ENCODE data around the gene ATP13A2.
A peak's percentile ranks its signal among the peaks of the same experiment; 100 is the strongest.

ATP13A2 gene

DNA sequence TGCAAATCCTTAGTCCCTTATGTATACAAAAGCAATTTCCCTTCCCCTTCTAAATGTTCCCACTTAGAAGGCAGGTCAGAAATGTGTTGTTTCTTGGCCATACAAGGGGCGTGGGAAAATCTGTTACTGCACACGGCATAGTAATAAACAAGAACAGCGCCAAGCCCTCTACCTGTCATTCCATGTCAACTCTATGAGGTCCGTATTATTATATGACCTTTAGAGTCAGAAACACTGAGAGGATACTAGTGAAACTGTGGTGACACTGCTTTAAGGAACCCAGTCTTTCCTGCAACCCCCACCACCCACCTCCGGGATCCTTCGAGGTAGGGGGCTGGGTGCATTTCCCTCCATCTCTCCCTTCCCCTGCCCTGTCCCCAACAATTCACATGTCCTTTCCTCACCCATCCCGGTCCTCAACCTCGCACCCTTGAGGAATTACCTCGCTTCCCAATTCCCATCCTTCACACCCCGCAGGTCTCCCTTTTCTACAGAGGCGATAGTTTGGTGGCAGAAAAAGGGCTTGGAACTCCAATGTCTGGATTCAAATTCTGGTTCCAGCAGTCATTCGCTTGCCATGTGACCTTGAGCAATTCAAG lies 41.5 kb upstream of the ATP13A2 start:
- Histone ChIP-seq H4K91ac (ENCODE audit: low read length) (peak overlapping the region; percentile 28), H3K4ac (ENCODE audit: low read depth in 1 of 2, low read length in 2 of 2) (peak overlapping the region in 1 of 2 experiments; percentile 93), H3K9ac (ENCODE audit: low read length) (peak overlapping the region; percentile 99), H3K27ac (ENCODE audit: low read length, poor library complexity, severe bottlenecking) (peak overlapping the region; percentile 57), H3K9me3 (ENCODE audit: control insufficient read depth, low read length) (no peaks in the 10 kb centered on the region), H2BK12ac (ENCODE audit: low read length in 2 of 2) (no peak overlapping the region), H2BK15ac (ENCODE audit: low read depth, poor library complexity, severe bottlenecking) (peak overlapping the region; percentile 77), H2BK5ac (ENCODE audit: low read depth, low read length, poor library complexity, severe bottlenecking) (peak overlapping the region; percentile 36), H3K18ac (ENCODE audit: low read depth in 1 of 2, low read length in 2 of 2) (peak overlapping the region; percentile 66 to 96), H2AFZ (ENCODE audit: low read depth, low read length) (no peak overlapping the region), H2AK5ac (ENCODE audit: low read length, severe bottlenecking) (peak overlapping the region; percentile 88), H4K8ac (ENCODE audit: low read length) (peak overlapping the region; percentile 47), H2BK120ac (ENCODE audit: low read depth, low read length) (no peak overlapping the region), H3K36me3 (ENCODE audit: control insufficient read depth in 1 of 2, insufficient read depth in 2 of 2, low read depth in 1 of 2, low read length in 2 of 2) (peaks cover 10 to 26% of the 10 kb centered on the region in 2 experiments), H3K27me3 (ENCODE audit: control insufficient read depth in 1 of 2, insufficient read depth in 1 of 2, low read length in 2 of 2) (peaks cover 0 to 14% of the 10 kb centered on the region in 2 experiments), H3K79me1 (replicated peaks; ENCODE audit: low read length, poor library complexity, severe bottlenecking) (no peaks in the 10 kb centered on the region), H3K23ac (ENCODE audit: low read length in 2 of 2) (peak overlapping the region in 1 of 2 experiments; percentile 93), H3K4me2 (ENCODE audit: low read length, poor library complexity, severe bottlenecking) (peak overlapping the region; percentile 99), H3K4me1 (ENCODE audit: control insufficient read depth, insufficient read depth, low read depth, low read length) (peaks cover 1% of the 10 kb centered on the region), H3K4me3 (ENCODE audit: insufficient read depth in 1 of 2, low read depth in 1 of 2, low read length in 2 of 2) (peak overlapping the region; percentile 91 to 99), H3K14ac (ENCODE audit: low read length in 2 of 2) (peak overlapping the region in 1 of 2 experiments; percentile 98)
- WGBS: 0% methylated on average over 8 of the region's 12 CpGs
- DNase-seq: no peak

DNA sequence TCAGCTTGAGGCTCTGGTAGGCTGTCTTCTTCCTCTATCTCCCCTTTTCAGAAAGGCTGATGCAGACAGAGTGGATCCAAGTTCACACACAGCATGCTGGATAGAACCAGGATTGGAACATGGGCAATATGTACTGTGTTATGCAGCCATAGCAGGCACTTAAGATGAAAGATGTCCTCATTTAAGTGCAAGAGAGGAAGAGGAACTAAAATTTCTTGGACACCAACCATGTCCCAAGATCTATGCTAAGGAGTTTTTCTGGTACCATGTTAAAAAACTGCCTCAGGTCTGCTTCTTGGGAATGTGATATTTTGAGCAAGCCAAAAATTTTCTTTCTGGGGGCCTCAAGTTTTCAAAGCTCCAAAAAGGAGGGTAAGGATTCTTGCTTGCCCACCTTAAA lies 40.9 kb upstream of the ATP13A2 start:
- Histone ChIP-seq H3K14ac (ENCODE audit: low read length in 2 of 2) (no peak overlapping the region), H4K8ac (ENCODE audit: low read length) (no peak overlapping the region), H3K27ac (ENCODE audit: low read length, poor library complexity, severe bottlenecking) (no peak overlapping the region), H3K9me3 (ENCODE audit: control insufficient read depth, low read length) (no peaks in the 10 kb centered on the region), H2BK5ac (ENCODE audit: low read depth, low read length, poor library complexity, severe bottlenecking) (no peak overlapping the region), H3K36me3 (ENCODE audit: control insufficient read depth in 1 of 2, insufficient read depth in 2 of 2, low read depth in 1 of 2, low read length in 2 of 2) (peaks cover 10 to 30% of the 10 kb centered on the region in 2 experiments), H2BK120ac (ENCODE audit: low read depth, low read length) (no peak overlapping the region), H2BK15ac (ENCODE audit: low read depth, poor library complexity, severe bottlenecking) (no peak overlapping the region), H3K4me2 (ENCODE audit: low read length, poor library complexity, severe bottlenecking) (peak overlapping the region; percentile 99), H3K18ac (ENCODE audit: low read depth in 1 of 2, low read length in 2 of 2) (no peak overlapping the region), H3K4me1 (ENCODE audit: control insufficient read depth, insufficient read depth, low read depth, low read length) (peaks cover 1% of the 10 kb centered on the region), H2AK5ac (ENCODE audit: low read length, severe bottlenecking) (no peak overlapping the region), H3K23ac (ENCODE audit: low read length in 2 of 2) (no peak overlapping the region), H2BK12ac (ENCODE audit: low read length in 2 of 2) (no peak overlapping the region), H3K4ac (ENCODE audit: low read depth in 1 of 2, low read length in 2 of 2) (no peak overlapping the region), H3K79me1 (replicated peaks; ENCODE audit: low read length, poor library complexity, severe bottlenecking) (peaks cover 4% of the 10 kb centered on the region), H3K4me3 (ENCODE audit: insufficient read depth in 1 of 2, low read depth in 1 of 2, low read length in 2 of 2) (peak overlapping the region in 1 of 2 experiments; percentile 99), H4K91ac (ENCODE audit: low read length) (no peak overlapping the region), H3K27me3 (ENCODE audit: control insufficient read depth in 1 of 2, insufficient read depth in 1 of 2, low read length in 2 of 2) (peaks cover 0 to 9% of the 10 kb centered on the region in 2 experiments), H3K9ac (ENCODE audit: low read length) (peak overlapping the region; percentile 99), H2AFZ (ENCODE audit: low read depth, low read length) (no peak overlapping the region)
- no peak for DNase-seq

DNA sequence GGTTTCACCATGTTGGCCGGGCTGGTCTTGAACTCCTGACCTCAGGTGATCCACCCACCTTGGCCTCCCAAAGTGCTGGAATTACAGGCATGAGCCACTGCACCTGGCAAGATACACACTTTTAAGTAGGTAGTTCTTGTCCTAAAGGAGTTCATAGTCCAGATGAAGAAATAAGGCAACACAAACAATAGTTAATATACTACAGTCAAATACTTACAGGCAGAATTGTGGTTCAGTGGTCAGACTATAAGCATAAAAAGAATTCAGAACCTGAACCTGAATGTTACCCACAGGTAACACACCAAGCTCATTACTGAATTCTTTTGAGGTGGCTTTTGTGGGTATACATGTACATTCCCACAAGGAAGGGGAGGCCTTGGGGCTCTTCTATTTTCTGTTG lies 40.3 kb upstream of the ATP13A2 start:
- H2BK12ac ChIP-seq (ENCODE audit: low read length in 2 of 2): no peak overlapping the region
- no peak overlapping the region for H3K4me2 ChIP-seq (ENCODE audit: low read length, poor library complexity, severe bottlenecking)
- no peak overlapping the region for H2AK5ac ChIP-seq (ENCODE audit: low read length, severe bottlenecking)
- no peak overlapping the region for H4K8ac ChIP-seq (ENCODE audit: low read length)
- H3K27me3 ChIP-seq (ENCODE audit: control insufficient read depth in 1 of 2, insufficient read depth in 1 of 2, low read length in 2 of 2): peaks cover 0 to 4% of the 10 kb centered on the region in 2 experiments
- H3K14ac ChIP-seq (ENCODE audit: low read length in 2 of 2): no peak overlapping the region
- no peak overlapping the region for H4K91ac ChIP-seq (ENCODE audit: low read length)
- H3K36me3 ChIP-seq (ENCODE audit: control insufficient read depth in 1 of 2, insufficient read depth in 2 of 2, low read depth in 1 of 2, low read length in 2 of 2): peaks cover 11 to 30% of the 10 kb centered on the region in 2 experiments
- peaks cover 6% of the 10 kb centered on the region for H3K79me1 ChIP-seq (replicated peaks; ENCODE audit: low read length, poor library complexity, severe bottlenecking)
- H2BK120ac ChIP-seq (ENCODE audit: low read depth, low read length): no peak overlapping the region
- H3K27ac ChIP-seq (ENCODE audit: low read length, poor library complexity, severe bottlenecking): no peak overlapping the region
- peak overlapping the region in 1 of 2 experiments; percentile 99 for H3K4me3 ChIP-seq (ENCODE audit: insufficient read depth in 1 of 2, low read depth in 1 of 2, low read length in 2 of 2)
- H3K18ac ChIP-seq (ENCODE audit: low read depth in 1 of 2, low read length in 2 of 2): no peak overlapping the region
- no peak for DNase-seq
- H2BK5ac ChIP-seq (ENCODE audit: low read depth, low read length, poor library complexity, severe bottlenecking): no peak overlapping the region
- no peak overlapping the region for H3K23ac ChIP-seq (ENCODE audit: low read length in 2 of 2)
- H3K4ac ChIP-seq (ENCODE audit: low read depth in 1 of 2, low read length in 2 of 2): no peak overlapping the region
- H3K4me1 ChIP-seq (ENCODE audit: control insufficient read depth, insufficient read depth, low read depth, low read length): peaks cover 1% of the 10 kb centered on the region
- H2BK15ac ChIP-seq (ENCODE audit: low read depth, poor library complexity, severe bottlenecking): no peak overlapping the region
- H3K9ac ChIP-seq (ENCODE audit: low read length): peak overlapping the region; percentile 99
- H2AFZ ChIP-seq (ENCODE audit: low read depth, low read length): no peak overlapping the region
- WGBS: no CpG with 5 or more reads among the region's 1 CpG
- no peaks in the 10 kb centered on the region for H3K9me3 ChIP-seq (ENCODE audit: control insufficient read depth, low read length)

DNA sequence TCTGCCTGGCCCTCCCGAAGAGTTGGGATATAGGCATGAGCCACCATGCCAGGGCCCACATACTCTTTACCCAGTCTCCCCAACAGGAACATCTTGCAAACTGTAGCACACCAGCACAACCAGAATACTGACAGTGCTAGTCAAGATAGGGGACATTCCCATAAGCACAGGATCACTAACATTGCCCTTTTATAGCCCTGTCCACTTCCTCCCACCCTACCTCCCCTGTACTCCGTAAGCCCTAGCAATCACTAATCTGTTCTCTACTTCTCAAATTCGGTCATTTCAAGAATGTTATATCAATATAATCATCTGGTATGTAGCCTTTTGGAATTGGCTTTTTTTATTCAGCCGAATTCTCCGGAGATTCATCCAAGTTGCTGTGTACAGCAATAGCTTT lies 36.2 kb upstream of the ATP13A2 start:
- Histone ChIP-seq H2AFZ (ENCODE audit: low read depth, low read length) (no peak overlapping the region), H3K23ac (ENCODE audit: low read length in 2 of 2) (no peak overlapping the region), H2BK12ac (ENCODE audit: low read length in 2 of 2) (no peak overlapping the region), H4K8ac (ENCODE audit: low read length) (no peak overlapping the region), H3K27me3 (ENCODE audit: control insufficient read depth in 1 of 2, insufficient read depth in 1 of 2, low read length in 2 of 2) (no peaks in the 10 kb centered on the region), H3K4ac (ENCODE audit: low read depth in 1 of 2, low read length in 2 of 2) (no peak overlapping the region), H3K4me2 (ENCODE audit: low read length, poor library complexity, severe bottlenecking) (no peak overlapping the region), H3K36me3 (ENCODE audit: control insufficient read depth in 1 of 2, insufficient read depth in 2 of 2, low read depth in 1 of 2, low read length in 2 of 2) (peaks cover 22 to 48% of the 10 kb centered on the region in 2 experiments), H3K14ac (ENCODE audit: low read length in 2 of 2) (no peak overlapping the region), H4K91ac (ENCODE audit: low read length) (no peak overlapping the region), H3K9ac (ENCODE audit: low read length) (peak overlapping the region; percentile 38), H2BK15ac (ENCODE audit: low read depth, poor library complexity, severe bottlenecking) (no peak overlapping the region), H3K27ac (ENCODE audit: low read length, poor library complexity, severe bottlenecking) (no peak overlapping the region), H2BK5ac (ENCODE audit: low read depth, low read length, poor library complexity, severe bottlenecking) (no peak overlapping the region), H2BK120ac (ENCODE audit: low read depth, low read length) (no peak overlapping the region), H3K18ac (ENCODE audit: low read depth in 1 of 2, low read length in 2 of 2) (no peak overlapping the region), H3K4me3 (ENCODE audit: insufficient read depth in 1 of 2, low read depth in 1 of 2, low read length in 2 of 2) (no peak overlapping the region), H3K79me1 (replicated peaks; ENCODE audit: low read length, poor library complexity, severe bottlenecking) (peaks cover 18% of the 10 kb centered on the region), H3K9me3 (ENCODE audit: control insufficient read depth, low read length) (no peaks in the 10 kb centered on the region), H2AK5ac (ENCODE audit: low read length, severe bottlenecking) (no peak overlapping the region), H3K4me1 (ENCODE audit: control insufficient read depth, insufficient read depth, low read depth, low read length) (peaks cover 1% of the 10 kb centered on the region)
- no peak for DNase-seq
- 96% methylated on average over 1 of the region's 5 CpGs for WGBS

All from mesenchymal stem cell (in vitro differentiated cells and primary cell).